Measurements from ENCODE around the gene MYLK.
"Not testable (repeated sequence)": the region's sequence is repeated elsewhere in the genome, so short reads cannot be mapped to it uniquely, and the experiment has no call there.

MYLK gene

GRCh38 chr3:123884203-123884831, at the start of gene MYLK:
Gene MYLK, minus strand, starts transcription at chr3:123884332. Its CDS starts 90,491 bp downstream, at chr3:123793841.
- peak; percentile 90 for DNase-seq (ENCODE audit: low spot score)

- no peak for DNase-seq (ENCODE audit: low spot score)
Measured at GRCh38 chr3:123930445-123930844, 46.3 kb upstream of the MYLK start.

- no peak for DNase-seq (ENCODE audit: low spot score)
Measured at GRCh38 chr3:123929325-123929724, 45.2 kb upstream of the MYLK start.

- DNase-seq (ENCODE audit: low spot score), result no peak
Measured at GRCh38 chr3:123926396-123926795, 42.3 kb upstream of the MYLK start.

- no peak for DNase-seq (ENCODE audit: low spot score)
Measured at GRCh38 chr3:123920868-123921267, 36.7 kb upstream of the MYLK start.

- DNase-seq (ENCODE audit: low spot score), result no peak
Measured at GRCh38 chr3:123920383-123920782, 36.3 kb upstream of the MYLK start.

GRCh38 chr3:123919353-123919752, 35.2 kb upstream of the MYLK start:
- DNase-seq (ENCODE audit: low spot score), result no peak

- DNase-seq (ENCODE audit: low spot score), result no peak
Measured at GRCh38 chr3:123914829-123915228, 30.7 kb upstream of the MYLK start.

- no peak for DNase-seq (ENCODE audit: low spot score)
Measured at GRCh38 chr3:123909785-123910184, 25.7 kb upstream of the MYLK start.

GRCh38 chr3:123907720-123908119, 23.6 kb upstream of the MYLK start:
- DNase-seq (ENCODE audit: low spot score), result no peak

- no peak for DNase-seq (ENCODE audit: low spot score)
Measured at GRCh38 chr3:123899300-123899865, 15.3 kb upstream of the MYLK start.

- DNase-seq (ENCODE audit: low spot score), result no peak
Measured at GRCh38 chr3:123893012-123893411, 8.9 kb upstream of the MYLK start.

GRCh38 chr3:123892195-123892594, 8.1 kb upstream of the MYLK start:
- no peak for DNase-seq (ENCODE audit: low spot score)

GRCh38 chr3:123890991-123891390, 6.9 kb upstream of the MYLK start:
- not testable (repeated sequence) for DNase-seq (ENCODE audit: low spot score)

- DNase-seq (ENCODE audit: low spot score), result not testable (repeated sequence)
Measured at GRCh38 chr3:123890162-123890561, 6.0 kb upstream of the MYLK start.

- no peak for DNase-seq (ENCODE audit: low spot score)
Measured at GRCh38 chr3:123884993-123885392, 861 bp upstream of the MYLK start.

- no peak for DNase-seq (ENCODE audit: low spot score)
Measured at GRCh38 chr3:123883701-123884202, 380 bp downstream of the MYLK start.

GRCh38 chr3:123883111-123883510, 1.0 kb downstream of the MYLK start:
- no peak for DNase-seq (ENCODE audit: low spot score)

- DNase-seq (ENCODE audit: low spot score), result no peak
Measured at GRCh38 chr3:123881771-123882170, 2.4 kb downstream of the MYLK start.

- DNase-seq (ENCODE audit: low spot score), result peak; percentile 25
Measured at GRCh38 chr3:123880998-123881561, 3.1 kb downstream of the MYLK start.

- DNase-seq (ENCODE audit: low spot score), result no peak
Measured at GRCh38 chr3:123878807-123879206, 5.3 kb downstream of the MYLK start.

GRCh38 chr3:123877965-123878364, 6.2 kb downstream of the MYLK start:
- no peak for DNase-seq (ENCODE audit: low spot score)

GRCh38 chr3:123877466-123877865, 6.7 kb downstream of the MYLK start:
- no peak for DNase-seq (ENCODE audit: low spot score)

GRCh38 chr3:123876858-123877257, 7.3 kb downstream of the MYLK start:
- DNase-seq (ENCODE audit: low spot score), result no peak
